Mesenchymal stem cell (in vitro differentiated cells and primary cell): ENCODE measurements around the gene GNPTG.

Experiments
- DNase-seq: peaks from one replicate; pipeline ENCODE4 v3.0.0-alpha.2; 2013
- H2AFZ ChIP-seq: one replicate; pipeline ENCODE4 v1.6.1; 2013; ENCODE audit warnings: low read depth, mild to moderate bottlenecking, control low read depth, inconsistent platforms, low read length, moderate library complexity
- H2AK5ac ChIP-seq: 2 replicates; pipeline ENCODE4 v1.6.1; 2013; ENCODE audit warnings: low read length, moderate library complexity, mild to moderate bottlenecking, inconsistent platforms; ENCODE audit not compliant: severe bottlenecking
- H2BK120ac ChIP-seq: one replicate; pipeline ENCODE4 v1.6.1; 2013; ENCODE audit warnings: low read depth, mild to moderate bottlenecking, inconsistent platforms, low read length, moderate library complexity
- H2BK12ac ChIP-seq, 2 experiments: one replicate each; pipeline ENCODE4 v1.6.1; 2013; ENCODE audit warnings: inconsistent platforms in 2 of 2, low read length in 2 of 2, mild to moderate bottlenecking in 2 of 2, moderate library complexity in 2 of 2, control low read depth in 1 of 2
- H2BK15ac ChIP-seq: one replicate; pipeline ENCODE4 v1.6.1; 2013; ENCODE audit warnings: mild to moderate bottlenecking, low read depth, inconsistent platforms; ENCODE audit not compliant: poor library complexity, severe bottlenecking
- H2BK5ac ChIP-seq: 2 replicates; pipeline ENCODE4 v1.6.1; 2013; ENCODE audit warnings: low read depth, mild to moderate bottlenecking, low read length, control low read depth, inconsistent platforms; ENCODE audit not compliant: poor library complexity, severe bottlenecking
- H3K14ac ChIP-seq, 2 experiments: one replicate each; pipeline ENCODE4 v1.6.1; 2013; ENCODE audit warnings: inconsistent platforms in 2 of 2, low read length in 2 of 2, control low read depth in 1 of 2, mild to moderate bottlenecking in 1 of 2, moderate library complexity in 1 of 2
- H3K18ac ChIP-seq, 2 experiments: one replicate each; pipeline ENCODE4 v1.6.1; 2013; ENCODE audit warnings: inconsistent platforms in 2 of 2, low read length in 2 of 2, control low read depth in 1 of 2, low read depth in 1 of 2, mild to moderate bottlenecking in 1 of 2
- H3K23ac ChIP-seq, 2 experiments: one replicate each; pipeline ENCODE4 v1.6.1; 2013; ENCODE audit warnings: inconsistent platforms in 2 of 2, low read length in 2 of 2, mild to moderate bottlenecking in 2 of 2, moderate library complexity in 2 of 2, control low read depth in 1 of 2
- H3K27ac ChIP-seq: 2 replicates; pipeline ENCODE4 v1.5.1; 2013; ENCODE audit warnings: mild to moderate bottlenecking, moderate library complexity, low read length, control low read depth, inconsistent platforms; ENCODE audit not compliant: poor library complexity, severe bottlenecking
- H3K27me3 ChIP-seq, 2 experiments: 2 replicates each; pipeline versions ENCODE4 v1.6.1 to v1.7.0; 2013; ENCODE audit warnings: low read length in 2 of 2, mild to moderate bottlenecking in 2 of 2, moderate library complexity in 2 of 2, control low read depth in 1 of 2, inconsistent platforms in 1 of 2; ENCODE audit not compliant: control insufficient read depth in 1 of 2, insufficient read depth in 1 of 2
- H3K36me3 ChIP-seq, 2 experiments: 2 replicates each; pipeline versions ENCODE4 v1.6.1 to v1.7.0; 2013; ENCODE audit warnings: low read length in 2 of 2, control low read depth in 1 of 2, inconsistent platforms in 1 of 2, low read depth in 1 of 2, mild to moderate bottlenecking in 1 of 2; ENCODE audit not compliant: insufficient read depth in 2 of 2, control insufficient read depth in 1 of 2
- H3K4ac ChIP-seq, 2 experiments: one replicate each; pipeline ENCODE4 v1.6.1; 2013; ENCODE audit warnings: inconsistent platforms in 2 of 2, low read length in 2 of 2, mild to moderate bottlenecking in 2 of 2, moderate library complexity in 2 of 2, control low read depth in 1 of 2, low read depth in 1 of 2
- H3K4me1 ChIP-seq: 2 replicates; pipeline ENCODE4 v1.6.1; 2013; ENCODE audit warnings: low read depth, low read length, control low read depth; ENCODE audit not compliant: control insufficient read depth, insufficient read depth
- H3K4me2 ChIP-seq: 2 replicates; pipeline ENCODE4 v1.6.1; 2013; ENCODE audit warnings: low read length, mild to moderate bottlenecking, inconsistent platforms; ENCODE audit not compliant: poor library complexity, severe bottlenecking
- H3K4me3 ChIP-seq, 2 experiments: 2 replicates each; pipeline versions ENCODE4 v1.5.1 to v1.7.0; 2013; ENCODE audit warnings: low read length in 2 of 2, mild to moderate bottlenecking in 2 of 2, control low read depth in 1 of 2, low read depth in 1 of 2; ENCODE audit not compliant: insufficient read depth in 1 of 2
- H3K79me1 ChIP-seq: replicated peaks from 2 replicates; pipeline ENCODE4 v1.6.1; 2013; ENCODE audit warnings: mild to moderate bottlenecking, control low read depth, low read length, inconsistent platforms; ENCODE audit not compliant: poor library complexity, severe bottlenecking
- H3K9ac ChIP-seq: 2 replicates; pipeline ENCODE4 v1.7.0; 2013; ENCODE audit warnings: mild to moderate bottlenecking, low read length, moderate library complexity
- H3K9me3 ChIP-seq: 2 replicates; pipeline ENCODE4 v1.7.0; 2013; ENCODE audit warnings: mild to moderate bottlenecking, low read length; ENCODE audit not compliant: control insufficient read depth
- H4K8ac ChIP-seq: one replicate; pipeline ENCODE4 v1.6.1; 2013; ENCODE audit warnings: inconsistent platforms, mild to moderate bottlenecking, low read length, moderate library complexity
- H4K91ac ChIP-seq: one replicate; pipeline ENCODE4 v1.6.1; 2013; ENCODE audit warnings: mild to moderate bottlenecking, low read length, inconsistent platforms
- WGBS: methylation state at CpG from one replicate; pipeline ENCODE4 v1.1.7; 2013; ENCODE audit warnings: mixed read lengths; 5-methylcytosine and 5-hydroxymethylcytosine counted together

The GNPTG gene

GRCh38 chr16:1344499-1344898 is 7.2 kb upstream of the GNPTG start:
- H2AK5ac ChIP-seq, result no peak overlapping the region
- no peak overlapping the region for H2BK15ac ChIP-seq
- no peak overlapping the region for H2BK5ac ChIP-seq
- H3K9me3 ChIP-seq, result no peaks in the 10 kb centered on the region
- no peak overlapping the region for H4K91ac ChIP-seq
- peaks cover 21% of the 10 kb centered on the region for H3K4me1 ChIP-seq
- no peak overlapping the region for H2BK120ac ChIP-seq
- H3K18ac ChIP-seq, result no peak overlapping the region
- H3K23ac ChIP-seq, result no peak overlapping the region
- H3K4me2 ChIP-seq, result no peak overlapping the region
- peaks cover 9% of the 10 kb centered on the region for H3K79me1 ChIP-seq
- no peak overlapping the region for H3K9ac ChIP-seq
- 92% methylated on average over 14 of the region's 14 CpGs for WGBS
- peaks cover 12 to 38% of the 10 kb centered on the region in 2 experiments for H3K27me3 ChIP-seq
- no peak overlapping the region for H3K4ac ChIP-seq
- H3K4me3 ChIP-seq, result no peak overlapping the region
- no peak overlapping the region for H4K8ac ChIP-seq
- no peak overlapping the region for H3K14ac ChIP-seq
- no peak overlapping the region for H2BK12ac ChIP-seq
- H3K27ac ChIP-seq, result no peak overlapping the region
- no peak for DNase-seq
- H3K36me3 ChIP-seq, result peaks cover 15 to 26% of the 10 kb centered on the region in 2 experiments
- no peak overlapping the region for H2AFZ ChIP-seq

- H3K27ac ChIP-seq, result no peak overlapping the region
- H2BK5ac ChIP-seq, result no peak overlapping the region
- peaks cover 15% of the 10 kb centered on the region for H3K79me1 ChIP-seq
- no peak overlapping the region for H3K9ac ChIP-seq
- DNase-seq, result no peak
- H2BK12ac ChIP-seq, result no peak overlapping the region
- H3K14ac ChIP-seq, result no peak overlapping the region
- H3K18ac ChIP-seq, result no peak overlapping the region
- H2AK5ac ChIP-seq, result no peak overlapping the region
- H2AFZ ChIP-seq, result no peak overlapping the region
- 84% methylated on average over 7 of the region's 11 CpGs for WGBS
- H3K9me3 ChIP-seq, result no peaks in the 10 kb centered on the region
- no peak overlapping the region for H4K8ac ChIP-seq
- no peak overlapping the region for H3K4me3 ChIP-seq
- H3K27me3 ChIP-seq, result peaks cover 12 to 38% of the 10 kb centered on the region in 2 experiments
- H3K36me3 ChIP-seq, result peaks cover 20 to 32% of the 10 kb centered on the region in 2 experiments
- H3K23ac ChIP-seq, result no peak overlapping the region
- H3K4me1 ChIP-seq, result peaks cover 21% of the 10 kb centered on the region
- no peak overlapping the region for H3K4me2 ChIP-seq
- no peak overlapping the region for H4K91ac ChIP-seq
- no peak overlapping the region for H2BK120ac ChIP-seq
- H3K4ac ChIP-seq, result no peak overlapping the region
- H2BK15ac ChIP-seq, result no peak overlapping the region
Observed at GRCh38 chr16:1345087-1345486, 6.6 kb upstream of the GNPTG start.

GRCh38 chr16:1345651-1346421 is 5.9 kb upstream of the GNPTG start:
- H3K4ac ChIP-seq, result no peak overlapping the region
- peaks cover 25 to 39% of the 10 kb centered on the region in 2 experiments for H3K36me3 ChIP-seq
- no peak overlapping the region for H2BK120ac ChIP-seq
- H3K27me3 ChIP-seq, result peaks cover 12 to 38% of the 10 kb centered on the region in 2 experiments
- H3K9me3 ChIP-seq, result no peaks in the 10 kb centered on the region
- no peak overlapping the region for H3K27ac ChIP-seq
- no peak overlapping the region for H3K4me2 ChIP-seq
- no peak overlapping the region for H2BK15ac ChIP-seq
- H2BK5ac ChIP-seq, result no peak overlapping the region
- H3K14ac ChIP-seq, result no peak overlapping the region
- no peak overlapping the region for H3K23ac ChIP-seq
- no peak overlapping the region for H2BK12ac ChIP-seq
- H3K4me1 ChIP-seq, result peaks cover 29% of the 10 kb centered on the region
- H4K91ac ChIP-seq, result no peak overlapping the region
- DNase-seq, result no peak
- no peak overlapping the region for H2AK5ac ChIP-seq
- 87% methylated on average over 29 of the region's 31 CpGs for WGBS
- H2AFZ ChIP-seq, result no peak overlapping the region
- H3K9ac ChIP-seq, result no peak overlapping the region
- no peak overlapping the region for H3K4me3 ChIP-seq
- peaks cover 22% of the 10 kb centered on the region for H3K79me1 ChIP-seq
- H4K8ac ChIP-seq, result no peak overlapping the region
- no peak overlapping the region for H3K18ac ChIP-seq

DNA sequence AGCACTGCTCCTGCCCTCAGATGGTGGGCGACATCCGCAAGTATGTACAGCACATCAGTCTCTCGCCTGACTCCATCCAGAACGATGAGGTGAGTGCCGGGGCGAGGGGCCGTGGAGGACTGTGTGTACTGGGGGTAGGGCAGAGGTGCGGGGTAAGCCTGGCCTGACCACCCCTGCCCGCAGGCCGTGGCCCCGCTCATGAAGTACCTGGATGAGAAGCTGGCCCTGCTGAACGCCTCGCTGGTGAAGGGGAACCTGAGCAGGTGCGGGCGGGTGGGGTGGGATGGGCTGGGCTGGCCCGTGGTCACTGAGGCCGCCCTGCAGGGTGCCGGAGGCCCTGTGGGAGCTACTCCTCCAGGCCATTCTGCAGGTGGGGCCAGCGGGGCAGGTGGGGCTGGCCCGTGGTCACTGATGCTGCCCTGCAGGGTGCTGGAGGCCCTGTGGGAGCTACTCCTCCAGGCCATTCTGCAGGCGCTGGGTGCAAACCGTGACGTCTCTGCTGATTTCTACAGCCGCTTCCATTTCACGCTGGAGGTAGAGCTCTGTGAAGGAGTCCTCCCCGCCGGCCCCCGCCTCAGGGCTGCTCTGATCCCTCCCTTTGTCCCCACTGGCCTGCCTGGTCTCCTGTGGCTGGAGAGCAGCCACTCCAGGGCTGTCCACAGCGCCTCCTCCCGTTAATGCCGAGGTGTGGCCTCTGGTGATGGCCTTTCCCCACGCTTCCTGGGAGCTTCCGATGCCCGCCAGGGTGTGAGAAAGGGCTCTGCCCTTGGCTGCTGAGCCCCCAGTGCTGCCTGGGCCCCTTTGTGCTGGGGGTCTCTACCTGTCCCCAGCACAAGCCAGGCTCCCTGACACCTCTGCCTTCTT is 5.1 kb upstream of the GNPTG start:
- H3K23ac ChIP-seq, result no peak overlapping the region
- H3K9ac ChIP-seq, result no peak overlapping the region
- H3K4me3 ChIP-seq, result no peak overlapping the region
- H3K79me1 ChIP-seq, result peaks cover 28% of the 10 kb centered on the region
- H2BK120ac ChIP-seq, result no peak overlapping the region
- no peak overlapping the region for H2AK5ac ChIP-seq
- no peak for DNase-seq
- no peak overlapping the region for H2BK12ac ChIP-seq
- no peaks in the 10 kb centered on the region for H3K9me3 ChIP-seq
- no peak overlapping the region for H3K4me2 ChIP-seq
- peaks cover 9 to 33% of the 10 kb centered on the region in 2 experiments for H3K27me3 ChIP-seq
- H3K4me1 ChIP-seq, result peaks cover 34% of the 10 kb centered on the region
- no peak overlapping the region for H2BK5ac ChIP-seq
- WGBS, result 85% methylated on average over 34 of the region's 34 CpGs
- H3K4ac ChIP-seq, result no peak overlapping the region
- peaks cover 25 to 43% of the 10 kb centered on the region in 2 experiments for H3K36me3 ChIP-seq
- no peak overlapping the region for H3K27ac ChIP-seq
- no peak overlapping the region for H4K8ac ChIP-seq
- H2BK15ac ChIP-seq, result no peak overlapping the region
- no peak overlapping the region for H3K14ac ChIP-seq
- no peak overlapping the region for H4K91ac ChIP-seq
- H2AFZ ChIP-seq, result no peak overlapping the region
- H3K18ac ChIP-seq, result no peak overlapping the region
